ENCODE data around the gene CRYAB.

CRYAB gene

GRCh38 chr11:111937844-111938243 lies 26.3 kb upstream of the CRYAB start:
- TF ChIP-seq, protein P1, sequence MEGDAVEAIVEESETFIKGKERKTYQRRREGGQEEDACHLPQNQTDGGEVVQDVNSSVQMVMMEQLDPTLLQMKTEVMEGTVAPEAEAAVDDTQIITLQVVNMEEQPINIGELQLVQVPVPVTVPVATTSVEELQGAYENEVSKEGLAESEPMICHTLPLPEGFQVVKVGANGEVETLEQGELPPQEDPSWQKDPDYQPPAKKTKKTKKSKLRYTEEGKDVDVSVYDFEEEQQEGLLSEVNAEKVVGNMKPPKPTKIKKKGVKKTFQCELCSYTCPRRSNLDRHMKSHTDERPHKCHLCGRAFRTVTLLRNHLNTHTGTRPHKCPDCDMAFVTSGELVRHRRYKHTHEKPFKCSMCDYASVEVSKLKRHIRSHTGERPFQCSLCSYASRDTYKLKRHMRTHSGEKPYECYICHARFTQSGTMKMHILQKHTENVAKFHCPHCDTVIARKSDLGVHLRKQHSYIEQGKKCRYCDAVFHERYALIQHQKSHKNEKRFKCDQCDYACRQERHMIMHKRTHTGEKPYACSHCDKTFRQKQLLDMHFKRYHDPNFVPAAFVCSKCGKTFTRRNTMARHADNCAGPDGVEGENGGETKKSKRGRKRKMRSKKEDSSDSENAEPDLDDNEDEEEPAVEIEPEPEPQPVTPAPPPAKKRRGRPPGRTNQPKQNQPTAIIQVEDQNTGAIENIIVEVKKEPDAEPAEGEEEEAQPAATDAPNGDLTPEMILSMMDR (IDR thresholded peaks at IDR 0.05; ENCODE audit: insufficient read depth, low read length, poor library complexity, severe bottlenecking), result no peak
- H3K4me3 ChIP-seq (replicated peaks; ENCODE audit: low read depth, low read length), result no peak overlapping the region
- H3K36me3 ChIP-seq (ENCODE audit: control insufficient read depth, insufficient read depth, low read length), result no peaks in the 10 kb centered on the region
- no peak for DNase-seq (ENCODE audit: extremely low read depth, insufficient read length)
- no peaks in the 10 kb centered on the region for H3K27me3 ChIP-seq (replicated peaks; ENCODE audit: control insufficient read depth, insufficient read depth, low read length)

- TF ChIP-seq, protein P1 (IDR thresholded peaks at IDR 0.05; ENCODE audit: insufficient read depth, low read length, poor library complexity, severe bottlenecking), result no peak
- Histone ChIP-seq H3K4me3 (replicated peaks; ENCODE audit: low read depth, low read length) (peak overlapping the region; percentile 69), H3K27me3 (replicated peaks; ENCODE audit: control insufficient read depth, insufficient read depth, low read length) (no peaks in the 10 kb centered on the region), H3K36me3 (ENCODE audit: control insufficient read depth, insufficient read depth, low read length) (no peaks in the 10 kb centered on the region)
- DNase-seq (ENCODE audit: extremely low read depth, insufficient read length), result no peak
Observed at GRCh38 chr11:111937461-111937769, 25.8 kb upstream of the CRYAB start.

GRCh38 chr11:111936040-111936540 lies 24.5 kb upstream of the CRYAB start:
- H3K36me3 ChIP-seq (ENCODE audit: control insufficient read depth, insufficient read depth, low read length), result no peaks in the 10 kb centered on the region
- H3K4me3 ChIP-seq (replicated peaks; ENCODE audit: low read depth, low read length), result no peak overlapping the region; the same call in 1 of the 2 replicates
- TF ChIP-seq, protein P1 (IDR thresholded peaks at IDR 0.05; ENCODE audit: insufficient read depth, low read length, poor library complexity, severe bottlenecking), result no peak
- H3K27me3 ChIP-seq (replicated peaks; ENCODE audit: control insufficient read depth, insufficient read depth, low read length), result no peaks in the 10 kb centered on the region
- no peak for DNase-seq (ENCODE audit: extremely low read depth, insufficient read length)

GRCh38 chr11:111935317-111936039 lies 23.9 kb upstream of the CRYAB start:
- DNase-seq (ENCODE audit: extremely low read depth, insufficient read length), result no peak
- TF ChIP-seq, protein P1 (IDR thresholded peaks at IDR 0.05; ENCODE audit: insufficient read depth, low read length, poor library complexity, severe bottlenecking), result no peak
- H3K4me3 ChIP-seq (replicated peaks; ENCODE audit: low read depth, low read length), result no peak overlapping the region

DNA sequence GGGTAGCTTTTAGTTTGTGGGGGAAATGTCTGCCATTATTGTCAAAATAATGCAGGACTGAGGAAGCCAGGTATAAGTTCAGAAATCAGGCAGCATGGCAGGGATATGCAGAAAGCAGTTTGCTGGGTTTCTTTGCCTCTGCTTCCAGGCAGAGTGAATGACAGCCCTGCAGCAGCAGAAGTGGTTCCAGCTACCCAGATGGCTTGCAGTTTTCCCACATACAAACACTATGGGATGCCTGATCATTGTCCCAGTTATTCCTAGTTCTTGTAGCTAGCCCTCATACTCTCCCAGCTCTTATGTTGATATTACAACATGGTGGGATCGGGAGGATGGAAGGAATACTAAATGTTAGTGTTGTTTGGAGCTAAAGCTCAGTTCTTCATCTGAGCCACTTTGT lies 22.7 kb upstream of the CRYAB start:
- TF ChIP-seq, protein P1 (IDR thresholded peaks at IDR 0.05; ENCODE audit: insufficient read depth, low read length, poor library complexity, severe bottlenecking), result no peak
- DNase-seq (ENCODE audit: extremely low read depth, insufficient read length), result no peak
- H3K4me3 ChIP-seq (replicated peaks; ENCODE audit: low read depth, low read length), result no peak overlapping the region
- no peaks in the 10 kb centered on the region for H3K36me3 ChIP-seq (ENCODE audit: control insufficient read depth, insufficient read depth, low read length)
- no peaks in the 10 kb centered on the region for H3K27me3 ChIP-seq (replicated peaks; ENCODE audit: control insufficient read depth, insufficient read depth, low read length)

More at GRCh38 chr11:111935317-111936039, 23.9 kb upstream of the CRYAB start:
- Histone ChIP-seq H3K27me3 (replicated peaks; ENCODE audit: control insufficient read depth, insufficient read depth, low read length) (no peaks in the 10 kb centered on the region), H3K36me3 (ENCODE audit: control insufficient read depth, insufficient read depth, low read length) (no peaks in the 10 kb centered on the region)

All from GM06990 (cell line).